H1 (cell line): ENCODE results near the gene CTAGE1. TPM values are rescaled to one million over a fixed set of nuclear protein-coding genes. Genes with fewer than 3 reads are reported as not detected.

ENCODE experiments used
- E2F6 ChIP-seq: IDR thresholded peaks from 2 replicates; pipeline ENCODE4 v1.6.1; 2012; ENCODE audit warnings: inconsistent platforms
- polyA plus RNA-seq, 7 experiments: library from polyadenylated mRNA; depleted of rRNA in 3 of 7; stranded (reverse) in 5 of 7; unstranded in 2 of 7; fragments of >200 nt in 5 of 7; fragments of 200-250 nt in 2 of 7; gene quantifications; 1 replicate in 5 of 7; 2 replicates in 1 of 7; 4 replicates in 1 of 7; pipeline versions ENCODE4 v1.2.1 to v1.2.3, GENCODE V29; 2011 to 2013; ENCODE audit warnings: missing spikeins in 2 of 7, mixed read lengths in 2 of 7
- total RNA-seq: library from RNA; stranded (reverse); fragmentation: NEBNext Ultra II Directional; extraction: Animal tissue kit (Norgen Biotek cat#: 25700); gene quantifications from 2 replicates; pipeline ENCODE4 v1.2.1, GENCODE V29; 2021

The CTAGE1 gene
- total and polyA plus RNA-seq, 2 of the 8 experiments (the other 6 are each of a cell fraction or from before 2014, with no cell fraction given) = not detected

GRCh38 chr18:22385718-22386117 lies 32.0 kb downstream of the CTAGE1 start (continued):
- no peak for TF ChIP-seq E2F6
